OCI-LY1 (cell line): ENCODE results near the gene ROR2.

Experiments
- EZH2 ChIP-seq: fragments of 200-600 bp; sonication (generic), shearing (Covaris generic); IDR thresholded peaks from 2 replicates; pipeline ENCODE4 v1.8.0; 2017; ENCODE audit warnings: borderline replicate concordance, mixed run types, mild to moderate bottlenecking, antibody characterized with exemption, low read length, moderate library complexity, mixed read lengths
- TF ChIP-seq, protein P1 (sequence below): fragments of 200-600 bp; sonication (generic), shearing (Covaris generic); IDR thresholded peaks from 2 replicates; pipeline ENCODE4 v1.5.1; 2017; ENCODE audit warnings: mild to moderate bottlenecking, antibody characterized with exemption, low read length, moderate library complexity, mixed read lengths

DNA sequence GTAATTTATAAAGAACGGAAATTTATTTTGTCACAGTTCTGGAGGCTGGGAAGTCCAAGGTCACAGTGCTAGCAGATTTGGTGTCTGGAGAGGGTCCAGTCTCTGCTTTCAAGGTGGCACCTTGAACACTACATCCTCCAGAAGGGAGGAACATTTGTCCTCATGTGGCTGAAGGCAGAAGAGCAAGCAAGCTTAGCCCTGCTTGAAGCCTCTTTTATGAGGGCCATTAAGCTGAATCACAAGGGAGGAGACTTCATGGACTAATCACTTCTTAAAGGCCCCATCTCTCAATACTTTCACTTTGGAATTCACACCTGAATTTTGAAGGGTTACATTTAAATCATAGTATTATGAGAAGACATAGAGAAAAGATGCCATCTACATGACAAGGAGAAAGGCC lies 311.0 kb downstream of the ROR2 start:
- TF ChIP-seq, protein P1, sequence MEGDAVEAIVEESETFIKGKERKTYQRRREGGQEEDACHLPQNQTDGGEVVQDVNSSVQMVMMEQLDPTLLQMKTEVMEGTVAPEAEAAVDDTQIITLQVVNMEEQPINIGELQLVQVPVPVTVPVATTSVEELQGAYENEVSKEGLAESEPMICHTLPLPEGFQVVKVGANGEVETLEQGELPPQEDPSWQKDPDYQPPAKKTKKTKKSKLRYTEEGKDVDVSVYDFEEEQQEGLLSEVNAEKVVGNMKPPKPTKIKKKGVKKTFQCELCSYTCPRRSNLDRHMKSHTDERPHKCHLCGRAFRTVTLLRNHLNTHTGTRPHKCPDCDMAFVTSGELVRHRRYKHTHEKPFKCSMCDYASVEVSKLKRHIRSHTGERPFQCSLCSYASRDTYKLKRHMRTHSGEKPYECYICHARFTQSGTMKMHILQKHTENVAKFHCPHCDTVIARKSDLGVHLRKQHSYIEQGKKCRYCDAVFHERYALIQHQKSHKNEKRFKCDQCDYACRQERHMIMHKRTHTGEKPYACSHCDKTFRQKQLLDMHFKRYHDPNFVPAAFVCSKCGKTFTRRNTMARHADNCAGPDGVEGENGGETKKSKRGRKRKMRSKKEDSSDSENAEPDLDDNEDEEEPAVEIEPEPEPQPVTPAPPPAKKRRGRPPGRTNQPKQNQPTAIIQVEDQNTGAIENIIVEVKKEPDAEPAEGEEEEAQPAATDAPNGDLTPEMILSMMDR: no peak
- TF ChIP-seq EZH2: no peak
